NCI-H2227 (cell line): ENCODE data around the gene USHBP1.
A peak's percentile ranks its signal among the peaks of the same experiment; 100 is the strongest.

Source experiments
- DNase-seq: peaks from one replicate; lab custom pipeline; 2025; ENCODE audit not compliant: unreplicated experiment; lab: John Stamatoyannopoulos, UW

The USHBP1 gene

GRCh38 chr19:17263712-17264640, 569 bp downstream of the USHBP1 start:
- no peak for DNase-seq

DNA sequence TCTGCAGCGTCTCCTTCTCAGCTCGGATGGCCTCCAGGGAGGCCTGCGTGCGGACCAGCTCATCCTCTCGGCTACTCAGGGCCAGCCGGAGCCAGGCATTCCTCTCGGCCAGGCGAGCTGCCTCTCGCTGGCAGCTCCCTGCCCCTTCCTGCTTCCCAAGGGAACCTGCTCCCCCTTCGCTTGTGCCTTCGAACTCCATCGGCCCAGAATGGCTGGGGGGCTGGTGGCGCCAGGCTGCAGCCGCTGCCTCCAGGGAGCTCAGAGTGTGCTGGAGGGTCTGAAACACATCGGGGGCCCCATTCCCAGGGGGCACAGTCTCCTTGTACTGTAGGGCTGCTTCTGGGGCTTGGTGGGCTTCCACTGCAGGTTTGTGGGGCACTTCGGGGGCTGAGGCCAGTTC, 2.0 kb downstream of the USHBP1 start:
- no peak for DNase-seq

DNA sequence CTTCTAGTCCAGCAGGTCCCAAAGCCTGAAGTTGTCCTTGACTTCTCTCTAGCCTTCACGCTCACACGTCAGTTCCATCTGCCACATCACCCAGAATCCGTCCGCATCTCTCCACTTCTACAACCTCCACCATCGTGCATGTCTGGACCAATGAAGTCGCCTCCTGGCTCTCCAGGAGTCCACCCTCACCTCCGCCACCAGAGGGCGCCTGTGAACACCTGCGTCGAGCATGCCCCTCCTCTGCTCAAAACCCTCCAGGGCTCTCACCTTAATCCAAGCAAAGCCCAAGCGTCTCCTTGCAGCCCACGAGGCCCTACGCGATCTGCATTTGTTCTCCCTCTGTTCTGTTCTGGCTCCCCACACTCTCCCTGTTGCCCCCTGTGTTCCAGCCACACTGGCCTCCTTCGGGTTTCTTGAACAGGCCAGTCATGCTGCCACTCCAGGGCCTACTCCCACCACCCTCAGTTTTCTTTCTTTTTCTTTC, 3.7 kb downstream of the USHBP1 start:
- peak; percentile 26 for DNase-seq

DNA sequence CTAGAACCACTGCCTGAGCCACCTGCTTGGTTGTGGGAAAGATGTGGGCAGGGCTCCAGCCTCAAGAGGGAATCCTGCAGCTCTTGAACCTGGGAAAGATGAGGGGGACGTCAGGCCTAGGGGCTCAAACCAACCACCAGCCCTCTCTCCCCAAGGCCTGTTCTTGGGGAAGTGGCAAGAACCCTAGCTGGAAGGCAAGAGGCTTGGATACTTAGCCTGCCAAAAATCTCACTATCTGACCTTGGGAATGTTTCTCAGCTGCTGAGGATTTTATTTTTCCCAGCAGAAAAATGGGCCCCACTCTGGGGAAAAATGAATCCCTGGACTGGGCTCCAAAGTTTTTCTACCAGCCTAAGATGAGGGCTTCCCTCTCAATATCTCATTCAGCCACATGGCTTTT, 4.6 kb downstream of the USHBP1 start:
- no peak for DNase-seq

GRCh38 chr19:17259118-17259780, 5.3 kb downstream of the USHBP1 start:
- DNase-seq = peak; percentile 16

DNA sequence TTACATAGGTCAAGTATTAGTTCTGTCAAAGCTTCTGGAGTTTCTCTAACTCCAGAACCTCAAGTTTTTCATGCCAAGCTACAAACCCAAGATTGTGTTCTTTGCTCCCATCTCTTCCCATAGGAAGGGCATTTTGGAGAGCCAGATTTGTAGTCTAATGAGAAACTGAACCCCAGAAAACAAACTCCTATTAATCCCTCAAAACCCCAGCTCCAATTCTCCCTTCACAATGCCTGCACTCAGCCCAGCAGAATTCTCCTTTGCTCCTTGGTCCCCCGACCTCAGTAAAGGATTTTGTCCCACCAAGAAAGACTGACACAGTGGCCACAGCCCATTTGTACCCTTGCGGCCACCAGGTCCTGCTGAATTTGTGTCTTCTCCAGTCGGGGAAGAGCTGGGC, 8.4 kb downstream of the USHBP1 start:
- DNase-seq = no peak

GRCh38 chr19:17255150-17255621, 9.4 kb downstream of the USHBP1 start:
- peak; percentile 52 for DNase-seq

DNA sequence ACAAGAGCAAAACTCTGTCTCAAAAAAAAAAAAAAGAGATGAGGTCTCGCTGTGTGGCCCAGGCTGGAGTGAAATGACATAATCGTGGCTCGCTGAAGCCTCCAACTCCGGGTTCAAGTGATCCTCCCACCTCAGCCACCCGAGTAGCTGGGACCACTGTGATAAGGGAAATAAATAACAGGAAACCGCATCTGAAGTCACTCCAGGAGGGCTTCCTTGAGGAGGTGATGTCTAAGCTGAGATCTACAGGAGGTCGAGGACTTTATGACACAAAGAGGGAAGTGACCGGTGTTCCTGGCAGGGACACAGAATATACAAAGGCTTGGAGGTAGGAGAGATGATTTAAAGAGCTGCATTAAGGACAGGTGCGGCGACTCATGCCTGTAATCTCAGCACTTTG, 9.9 kb downstream of the USHBP1 start:
- no peak for DNase-seq

GRCh38 chr19:17249887-17250548, 14.5 kb downstream of the USHBP1 start:
- no peak for DNase-seq

DNA sequence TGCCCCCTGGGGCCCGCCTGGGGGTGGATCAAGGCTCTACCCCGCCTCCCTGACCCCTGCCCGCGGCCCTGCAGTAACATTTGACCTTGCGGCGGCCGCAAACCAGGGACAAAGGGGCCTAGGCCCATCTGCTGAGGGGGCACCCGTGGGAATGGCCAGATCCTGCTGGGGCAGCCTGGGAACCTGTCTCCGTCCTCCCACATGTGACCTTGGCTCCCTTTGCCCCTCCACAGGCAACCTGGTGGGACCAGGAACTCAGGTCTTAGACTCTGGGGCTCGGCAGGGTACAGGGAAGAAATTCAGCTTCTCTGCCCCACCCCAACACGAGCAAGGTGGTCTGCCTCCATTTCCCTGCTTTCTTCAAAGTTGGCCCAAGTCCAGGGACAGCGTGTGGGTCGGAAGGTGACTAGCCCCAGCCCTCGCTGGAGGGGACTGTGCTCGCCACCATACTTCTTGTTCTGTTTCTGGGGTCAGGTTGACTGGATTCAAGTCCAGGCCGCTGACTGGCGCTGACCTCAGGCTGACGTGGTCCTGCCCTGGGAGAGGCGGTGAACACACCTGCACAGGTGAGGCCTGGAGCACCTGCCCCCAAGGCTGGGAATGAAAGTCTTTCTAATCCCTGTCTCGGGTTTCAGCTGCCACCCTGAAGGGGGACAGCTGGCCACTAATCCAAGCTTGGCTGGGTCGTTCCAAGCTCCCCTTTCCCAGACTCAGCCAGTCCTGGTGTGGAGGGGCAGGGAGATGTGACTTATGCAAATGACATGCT, 16.4 kb downstream of the USHBP1 start:
- DNase-seq = no peak

DNA sequence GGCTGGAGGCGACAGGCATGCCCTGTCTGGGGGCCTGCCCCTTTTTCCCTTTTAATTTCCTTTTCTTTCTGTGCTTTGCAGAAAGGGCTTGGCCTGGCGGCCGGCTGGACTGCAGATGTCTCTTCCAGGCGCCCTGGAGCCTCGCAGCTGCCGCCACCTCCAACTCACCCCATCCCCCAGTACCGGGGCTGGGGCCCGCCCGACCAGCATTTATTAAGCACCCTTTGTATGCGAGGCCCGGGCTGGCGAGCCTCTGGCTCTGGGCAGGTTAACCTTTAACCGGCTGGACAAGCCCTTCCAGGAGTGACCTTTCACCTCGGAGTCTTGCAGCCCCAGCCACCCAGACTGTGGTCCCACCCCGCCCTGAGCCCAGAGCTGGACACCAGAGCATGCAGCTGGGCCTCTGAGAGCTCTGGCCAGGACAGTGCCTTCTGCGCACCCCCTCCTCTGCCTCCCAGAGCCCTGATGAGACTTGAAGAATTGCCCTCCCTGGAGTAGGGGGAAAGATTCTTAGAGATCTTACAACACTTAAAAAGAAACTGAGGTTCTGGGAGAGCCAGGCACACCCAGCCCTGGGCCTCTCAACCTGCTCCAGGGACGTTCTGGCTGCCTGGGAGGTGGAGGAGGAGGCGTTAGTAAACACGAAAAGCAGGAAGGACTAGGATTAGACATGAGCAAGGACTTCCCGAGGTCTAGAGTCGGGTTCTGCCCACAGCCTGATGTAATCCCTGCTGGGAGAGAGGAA, 17.7 kb downstream of the USHBP1 start:
- DNase-seq = no peak

DNA sequence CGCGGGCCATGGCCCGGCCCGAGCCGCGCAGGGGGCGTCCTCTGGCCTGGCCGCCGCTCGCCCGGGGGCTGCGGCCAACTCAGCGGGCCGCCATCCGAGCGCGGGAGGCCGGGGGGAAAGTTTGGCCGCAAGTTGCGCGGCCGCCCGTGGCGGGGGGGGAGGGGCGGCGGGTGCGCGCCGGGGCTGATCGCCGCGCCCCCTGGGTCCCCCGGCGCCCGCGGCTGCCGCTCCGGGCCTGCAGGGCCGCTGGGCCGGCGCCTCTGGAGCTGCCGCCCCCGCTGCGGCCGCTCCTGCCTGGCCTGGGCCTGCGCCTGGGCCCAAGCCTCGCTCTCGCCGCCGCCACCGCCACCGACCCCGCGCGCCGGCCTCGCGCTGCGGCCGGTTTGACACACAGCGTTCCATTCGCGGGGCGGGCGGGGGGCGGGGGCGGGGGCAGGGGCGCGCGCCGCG, 19.0 kb downstream of the USHBP1 start, which contains the start of gene NR2F6:
TSS of gene NR2F6 (minus strand) at position 385 of the 450 bp plus-strand sequence. CDS start 699 bp downstream, outside the sequence.
- DNase-seq = no peak

DNA sequence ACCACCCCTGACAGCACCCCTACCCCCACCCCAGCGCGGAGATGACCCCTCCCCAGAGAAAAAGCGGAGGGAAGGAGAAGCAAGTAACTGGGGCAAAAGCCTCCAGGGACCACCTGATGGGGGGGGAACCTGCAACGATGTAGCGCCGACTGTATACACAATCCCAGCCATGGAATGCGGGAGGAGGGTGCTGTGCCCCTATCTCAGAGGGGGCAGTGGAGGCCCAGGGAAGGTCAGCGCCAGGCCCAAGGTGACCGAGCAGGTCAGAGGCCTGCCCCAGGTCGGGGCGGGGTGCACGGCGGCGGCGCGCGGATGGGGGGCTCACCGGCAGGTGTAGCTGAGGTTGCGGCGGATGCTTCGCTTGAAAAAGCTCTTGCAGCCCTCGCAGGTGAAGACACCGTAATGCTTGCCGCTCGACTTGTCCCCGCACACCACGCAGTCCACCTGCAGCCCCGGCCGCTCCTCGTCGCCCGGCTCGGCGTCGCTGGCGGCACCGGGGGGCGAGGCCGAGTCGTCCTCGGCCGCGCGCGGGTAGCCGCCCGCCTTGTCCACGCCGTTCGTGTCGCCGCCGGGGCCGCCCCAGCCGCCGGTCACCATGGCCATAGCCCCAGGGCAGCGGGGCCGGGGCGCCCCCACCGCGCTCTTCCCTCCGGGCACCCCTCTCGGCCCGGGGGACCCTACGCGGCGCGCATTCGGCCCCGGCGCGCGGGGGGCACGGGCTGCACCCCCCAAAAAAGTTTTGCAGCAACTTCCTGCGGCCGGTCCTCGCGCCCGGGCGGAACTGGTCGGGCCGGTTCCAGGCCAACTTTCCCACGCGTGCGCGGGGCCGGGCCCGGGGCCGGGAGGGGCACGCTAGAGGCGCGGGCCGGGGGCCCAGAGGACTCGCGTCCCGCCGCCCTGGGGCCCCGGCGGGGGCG, 19.7 kb downstream of the USHBP1 start:
- no peak for DNase-seq

GRCh38 chr19:17243830-17244617, 20.5 kb downstream of the USHBP1 start:
- no peak for DNase-seq

DNA sequence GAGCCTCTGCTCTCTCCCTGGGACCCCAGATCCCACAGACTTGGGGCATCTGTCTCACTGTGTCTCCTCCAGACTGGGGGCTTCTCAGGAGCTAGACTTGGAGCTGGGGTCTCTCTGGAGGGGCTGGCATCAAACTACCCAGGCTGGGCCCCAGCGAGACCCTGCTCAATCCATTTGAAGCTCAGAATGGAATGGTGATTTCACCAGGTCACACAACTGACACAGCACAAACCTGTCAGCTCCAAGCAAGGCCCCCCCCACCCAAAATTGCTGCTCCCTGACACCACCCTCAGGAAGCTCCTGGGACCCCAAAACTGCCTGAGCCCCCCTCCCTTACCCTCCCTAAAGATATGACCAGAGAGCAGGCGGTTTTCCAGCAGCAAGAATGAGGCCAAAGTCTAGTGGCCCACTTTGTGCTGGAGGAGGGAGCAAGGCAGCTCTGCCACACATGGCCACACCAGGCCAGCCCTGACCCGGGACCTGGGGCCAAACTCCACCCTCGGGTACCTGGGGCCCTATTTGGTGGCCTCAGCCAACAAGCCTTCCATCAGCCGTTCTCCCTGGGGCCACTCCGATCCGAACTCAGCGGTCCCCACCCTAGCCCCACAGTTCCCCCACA, 21.2 kb downstream of the USHBP1 start:
- DNase-seq = no peak

DNA sequence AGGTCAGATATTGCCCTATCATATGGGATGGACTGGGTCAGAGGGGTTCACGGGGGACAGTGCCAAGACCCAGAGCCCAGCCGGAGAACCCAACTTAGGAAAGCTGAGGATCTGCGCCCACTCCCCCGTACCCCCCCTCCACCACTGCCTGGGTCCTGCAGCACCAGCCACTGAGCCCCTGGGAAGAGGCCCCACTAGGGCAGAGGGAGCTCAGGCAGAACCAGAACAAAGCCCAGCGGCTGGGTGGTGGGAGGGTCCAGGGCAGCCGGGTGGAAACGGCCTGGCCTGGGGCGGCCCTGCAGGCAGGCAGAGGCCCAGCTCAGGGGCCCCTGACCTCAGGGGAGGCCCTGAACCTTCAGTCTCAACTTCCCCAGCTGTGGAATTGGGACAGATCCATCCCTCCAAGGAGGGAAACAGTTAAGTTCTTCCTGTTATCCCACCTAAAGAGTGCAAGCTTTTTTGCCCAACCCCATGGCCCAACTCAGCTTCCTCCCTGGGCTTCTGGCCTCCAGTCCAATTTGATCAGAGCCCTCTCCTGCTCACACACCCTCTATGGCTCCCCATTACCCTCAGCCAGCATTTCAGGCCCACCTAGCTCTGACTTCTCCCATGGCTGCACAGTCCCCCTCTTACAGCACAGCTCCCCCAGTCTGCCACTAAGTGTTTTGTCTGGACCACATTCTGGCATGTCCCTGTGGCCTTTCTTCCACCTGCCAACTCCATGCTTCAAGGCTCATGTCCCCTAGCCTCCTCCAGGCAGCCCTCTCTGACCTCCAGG, 21.9 kb downstream of the USHBP1 start:
- no peak for DNase-seq
